CD14-positive monocyte (primary cell): ENCODE measurements around the gene SLC13A3. TPM values are rescaled to one million over a fixed set of nuclear protein-coding genes. Genes with fewer than 3 reads are reported as not detected.

Experiments
- DNase-seq, 3 donors: peaks; one replicate each; pipeline ENCODE4 v3.0.0-alpha.2; 2011 to 2022
- H2AFZ ChIP-seq: 2 replicates; pipeline ENCODE4 v1.6.0; 2012; ENCODE audit warnings: mild to moderate bottlenecking, low read depth, low read length, inconsistent platforms; ENCODE audit not compliant: insufficient read depth, poor library complexity, severe bottlenecking
- H3K27ac ChIP-seq, 2 donors: 1 replicate in 1 of 2; 2 replicates in 1 of 2; pipeline ENCODE4 v1.5.1; 2012 to 2013; ENCODE audit warnings: low read length in 2 of 2, control low read depth in 1 of 2, inconsistent platforms in 1 of 2, low read depth in 1 of 2, mild to moderate bottlenecking in 1 of 2
- H3K27me3 ChIP-seq, 2 donors: one replicate each; pipeline versions ENCODE4 v1.6.0 to v1.6.1; 2011 to 2013; ENCODE audit warnings: low read length in 2 of 2; ENCODE audit not compliant: control insufficient read depth in 2 of 2, insufficient read depth in 2 of 2
- H3K36me3 ChIP-seq, 2 donors: replicated peaks in 1 of 2; 1 replicate in 1 of 2; 2 replicates in 1 of 2; pipeline versions ENCODE4 v1.5.1 to v1.6.1; 2012 to 2013; ENCODE audit warnings: low read length in 2 of 2, control low read depth in 1 of 2, inconsistent platforms in 1 of 2, mild to moderate bottlenecking in 1 of 2; ENCODE audit not compliant: insufficient read depth in 2 of 2, control insufficient read depth in 1 of 2
- H3K4me1 ChIP-seq, 2 donors: 1 replicate in 1 of 2; 2 replicates in 1 of 2; pipeline versions ENCODE4 v1.5.1 to v1.6.1; 2012 to 2013; ENCODE audit warnings: low read length in 2 of 2, control low read depth in 1 of 2, inconsistent platforms in 1 of 2, mild to moderate bottlenecking in 1 of 2, moderate library complexity in 1 of 2; ENCODE audit not compliant: insufficient read depth in 2 of 2, control insufficient read depth in 1 of 2
- H3K4me2 ChIP-seq: replicated peaks from 2 replicates; pipeline ENCODE3; 2012; ENCODE audit warnings: low read length, moderate library complexity, mild to moderate bottlenecking; ENCODE audit not compliant: poor library complexity, severe bottlenecking; ENCODE audit errors: extremely low read depth
- H3K4me3 ChIP-seq, 3 experiments: fragments of 200-600 bp in 1 of 3; sonication (generic) in 1 of 3; replicated peaks in 1 of 3; 1 replicate in 2 of 3; 2 replicates in 1 of 3; pipeline ENCODE4 v1.5.1; 2011 to 2013; ENCODE audit warnings: low read length in 3 of 3, mild to moderate bottlenecking in 3 of 3, control low read depth in 2 of 3, low read depth in 2 of 3, inconsistent platforms in 1 of 3, moderate library complexity in 1 of 3
- H3K79me2 ChIP-seq: 2 replicates; pipeline ENCODE4 v1.6.0; 2012; ENCODE audit warnings: mild to moderate bottlenecking, control low read depth, inconsistent platforms, low read length, moderate library complexity; ENCODE audit not compliant: insufficient read depth
- H3K9ac ChIP-seq: 2 replicates; pipeline ENCODE4 v1.6.0; 2017; ENCODE audit warnings: low read length, mild to moderate bottlenecking; ENCODE audit not compliant: insufficient read depth, poor library complexity, severe bottlenecking
- H3K9me3 ChIP-seq, 2 donors: replicated peaks in 1 of 2; 1 replicate in 1 of 2; 2 replicates in 1 of 2; pipeline versions ENCODE4 v1.5.1 to v1.6.1; 2012 to 2013; ENCODE audit warnings: low read length in 2 of 2, control low read depth in 1 of 2; ENCODE audit not compliant: control insufficient read depth in 1 of 2, insufficient read depth in 1 of 2
- H4K20me1 ChIP-seq: 2 replicates; pipeline ENCODE4 v1.6.0; 2012; ENCODE audit warnings: mild to moderate bottlenecking, low read length, control low read depth, moderate library complexity; ENCODE audit not compliant: insufficient read depth
- H3K27ac Mint-ChIP-seq, 7 donors: one replicate each; pipeline ENCODE4 v1.8.0; 2020; ENCODE audit warnings: mild to moderate bottlenecking in 7 of 7, mixed read lengths in 7 of 7, moderate library complexity in 6 of 7, inconsistent platforms in 2 of 7
- H3K27me3 Mint-ChIP-seq, 3 donors: one replicate each; pipeline ENCODE4 v1.8.0; 2021 to 2022; ENCODE audit warnings: low read depth in 3 of 3, mild to moderate bottlenecking in 3 of 3, mixed read lengths in 3 of 3, moderate library complexity in 3 of 3, inconsistent platforms in 1 of 3
- H3K36me3 Mint-ChIP-seq, 2 donors: one replicate each; pipeline ENCODE4 v1.8.0; 2020; ENCODE audit warnings: mixed read lengths in 2 of 2, inconsistent platforms in 1 of 2, mild to moderate bottlenecking in 1 of 2
- H3K4me1 Mint-ChIP-seq: one replicate; pipeline ENCODE4 v1.8.0; 2020; ENCODE audit warnings: mild to moderate bottlenecking, mixed read lengths
- H3K4me3 Mint-ChIP-seq, 2 donors: one replicate each; pipeline ENCODE4 v1.8.0; 2020; ENCODE audit warnings: mild to moderate bottlenecking in 2 of 2, mixed read lengths in 2 of 2, moderate library complexity in 1 of 2
- H3K9me3 Mint-ChIP-seq, 7 donors: one replicate each; pipeline ENCODE4 v1.8.0; 2020 to 2022; ENCODE audit warnings: mixed read lengths in 7 of 7, mild to moderate bottlenecking in 6 of 7, moderate library complexity in 6 of 7, inconsistent platforms in 2 of 7
- WGBS: methylation state at CpG from one replicate; pipeline ENCODE4 v1.1.5; 2013; ENCODE audit warnings: missing lambda C conversion rate; ENCODE audit not compliant: insufficient coverage; 5-methylcytosine and 5-hydroxymethylcytosine counted together
- intact Hi-C, 2 donors: fragments of 100-400 bp; cut with micrococcal nuclease; formaldehyde crosslinking; loops; one replicate each; pipeline versions ENCODE4 v1.15.0 to v1.15.1; 2023
- polyA plus RNA-seq, 3 donors: library from polyadenylated mRNA; depleted of rRNA in 1 of 3; unstranded in 2 of 3; stranded (reverse) in 1 of 3; fragments of 300-500 nt in 2 of 3; fragments of >200 nt in 1 of 3; fragmentation: Illumina TruSeq in 2 of 3; gene quantifications; 1 replicate in 2 of 3; 2 replicates in 1 of 3; pipeline ENCODE4 v1.2.3, GENCODE V29; 2012 to 2021
- TF ChIP-seq, protein P1 (sequence below): fragments of 200-600 bp; IDR thresholded peaks from one replicate; pipeline ENCODE4 v1.8.0; 2022; ENCODE audit warnings: antibody characterized with exemption, mild to moderate bottlenecking

Gene SLC13A3
- polyA plus RNA-seq, 3 donors = 0.04 TPM; not detected in 2

- no peak overlapping the region for H3K27ac Mint-ChIP-seq
- H3K4me1 Mint-ChIP-seq = peaks cover 11% of the 10 kb centered on the region
- H3K27ac ChIP-seq = no peak overlapping the region
- no peaks in the 10 kb centered on the region for H4K20me1 ChIP-seq
- TF ChIP-seq, protein P1, sequence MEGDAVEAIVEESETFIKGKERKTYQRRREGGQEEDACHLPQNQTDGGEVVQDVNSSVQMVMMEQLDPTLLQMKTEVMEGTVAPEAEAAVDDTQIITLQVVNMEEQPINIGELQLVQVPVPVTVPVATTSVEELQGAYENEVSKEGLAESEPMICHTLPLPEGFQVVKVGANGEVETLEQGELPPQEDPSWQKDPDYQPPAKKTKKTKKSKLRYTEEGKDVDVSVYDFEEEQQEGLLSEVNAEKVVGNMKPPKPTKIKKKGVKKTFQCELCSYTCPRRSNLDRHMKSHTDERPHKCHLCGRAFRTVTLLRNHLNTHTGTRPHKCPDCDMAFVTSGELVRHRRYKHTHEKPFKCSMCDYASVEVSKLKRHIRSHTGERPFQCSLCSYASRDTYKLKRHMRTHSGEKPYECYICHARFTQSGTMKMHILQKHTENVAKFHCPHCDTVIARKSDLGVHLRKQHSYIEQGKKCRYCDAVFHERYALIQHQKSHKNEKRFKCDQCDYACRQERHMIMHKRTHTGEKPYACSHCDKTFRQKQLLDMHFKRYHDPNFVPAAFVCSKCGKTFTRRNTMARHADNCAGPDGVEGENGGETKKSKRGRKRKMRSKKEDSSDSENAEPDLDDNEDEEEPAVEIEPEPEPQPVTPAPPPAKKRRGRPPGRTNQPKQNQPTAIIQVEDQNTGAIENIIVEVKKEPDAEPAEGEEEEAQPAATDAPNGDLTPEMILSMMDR = no peak
- H3K36me3 Mint-ChIP-seq = no peaks in the 10 kb centered on the region
- H3K4me1 ChIP-seq = peaks cover 0 to 7% of the 10 kb centered on the region in 2 donors
- DNase-seq = no peak
- intact Hi-C loops = no loop called here
- H3K27me3 Mint-ChIP-seq = peaks cover 3 to 24% (median 14%) of the 10 kb centered on the region in 3 donors
- 100% methylated on average over 1 of the region's 3 CpGs for WGBS
- no peak overlapping the region for H3K9ac ChIP-seq
- H3K9me3 Mint-ChIP-seq = peaks cover 0 to 5% (median 0%) of the 10 kb centered on the region in 7 donors
- no peak overlapping the region for H3K4me3 Mint-ChIP-seq
- H3K27me3 ChIP-seq = peaks cover 2 to 6% of the 10 kb centered on the region in 2 donors
- H3K9me3 ChIP-seq = no peaks in the 10 kb centered on the region
- H3K36me3 ChIP-seq = no peaks in the 10 kb centered on the region
- no peak overlapping the region for H3K4me3 ChIP-seq
- no peak overlapping the region for H2AFZ ChIP-seq
- H3K79me2 ChIP-seq = no peaks in the 10 kb centered on the region
- no peak overlapping the region for H3K4me2 ChIP-seq
Measured at GRCh38 chr20:46572790-46573189, 78.5 kb downstream of the SLC13A3 start.

- no peak overlapping the region for H3K27ac Mint-ChIP-seq
- Histone ChIP-seq H3K9ac (no peak overlapping the region), H3K27me3 (peaks cover 2 to 6% of the 10 kb centered on the region in 2 donors), H3K4me1 (peaks cover 0 to 7% of the 10 kb centered on the region in 2 donors), H2AFZ (no peak overlapping the region), H3K4me2 (no peak overlapping the region), H3K36me3 (no peaks in the 10 kb centered on the region), H3K9me3 (no peaks in the 10 kb centered on the region), H4K20me1 (no peaks in the 10 kb centered on the region), H3K79me2 (no peaks in the 10 kb centered on the region), H3K27ac (no peak overlapping the region), H3K4me3 (no peak overlapping the region)
- peaks cover 11% of the 10 kb centered on the region for H3K4me1 Mint-ChIP-seq
- H3K9me3 Mint-ChIP-seq = peaks cover 0 to 5% (median 0%) of the 10 kb centered on the region in 7 donors
- WGBS = 71% methylated on average over 1 of the region's 8 CpGs
- TF ChIP-seq, protein P1 = no peak
- no peak overlapping the region for H3K4me3 Mint-ChIP-seq
- H3K36me3 Mint-ChIP-seq = no peaks in the 10 kb centered on the region
- peaks cover 5 to 27% (median 14%) of the 10 kb centered on the region in 3 donors for H3K27me3 Mint-ChIP-seq
- intact Hi-C loops = no loop called here
- no peak for DNase-seq
Measured at GRCh38 chr20:46572153-46572552, 79.1 kb downstream of the SLC13A3 start.
